HepG2 (cell line): ENCODE measurements around the gene TTLL4. TPM values are rescaled to one million over a fixed set of nuclear protein-coding genes. Genes with fewer than 3 reads are reported as not detected.

Source experiments
- AKAP8 ChIP-seq: sonication (generic); formaldehyde crosslinking; IDR thresholded peaks from 2 replicates; pipeline ENCODE4 v1.5.1; 2020; ENCODE audit warnings: mild to moderate bottlenecking, missing genetic modification reagents
- ATF7-NPFF ChIP-seq: sonication (generic); formaldehyde crosslinking; IDR thresholded peaks from 2 replicates; pipeline ENCODE4 v1.8.1; 2023; ENCODE audit warnings: mild to moderate bottlenecking, low read depth, missing genetic modification reagents, moderate library complexity
- GLI4 ChIP-seq: sonication (generic); formaldehyde crosslinking; IDR thresholded peaks from 2 replicates; pipeline ENCODE4 v1.5.1; 2020; ENCODE audit warnings: missing genetic modification reagents, mild to moderate bottlenecking, moderate library complexity, borderline replicate concordance
- HMG20A ChIP-seq: IDR thresholded peaks from 2 replicates; pipeline ENCODE4 v1.6.1; 2016; ENCODE audit warnings: borderline replicate concordance
- ISL2 ChIP-seq: sonication (generic); formaldehyde crosslinking; IDR thresholded peaks from 2 replicates; pipeline ENCODE4 v1.5.0; 2020; ENCODE audit warnings: missing genetic modification reagents
- PITX1 ChIP-seq: sonication (generic); formaldehyde crosslinking; IDR thresholded peaks from 2 replicates; pipeline ENCODE4 v1.5.1; 2020; ENCODE audit warnings: mild to moderate bottlenecking, missing genetic modification reagents
- RBM22 ChIP-seq: fragments of 200-400 bp; formaldehyde crosslinking; optimal IDR thresholded peaks from 2 replicates; pipeline ENCODE3; 2017; ENCODE audit warnings: mild to moderate bottlenecking, low read length, moderate library complexity
- THYN1 ChIP-seq: sonication (generic); formaldehyde crosslinking; IDR thresholded peaks from 2 replicates; pipeline ENCODE4 v1.8.1; 2023; ENCODE audit warnings: low read depth, mild to moderate bottlenecking, moderate library complexity, missing genetic modification reagents, borderline replicate concordance
- ZC3H4 ChIP-seq: sonication (generic); formaldehyde crosslinking; IDR thresholded peaks from 2 replicates; pipeline ENCODE4 v1.4.0; 2020; ENCODE audit warnings: missing genetic modification reagents, borderline replicate concordance
- ZNF224 ChIP-seq: sonication (generic); formaldehyde crosslinking; IDR thresholded peaks from 2 replicates; pipeline ENCODE4 v1.5.0; 2020; ENCODE audit warnings: mild to moderate bottlenecking, missing genetic modification reagents
- ZNF430 ChIP-seq: sonication (generic); formaldehyde crosslinking; IDR thresholded peaks from 2 replicates; pipeline ENCODE4 v1.9.0; 2021; ENCODE audit warnings: mild to moderate bottlenecking, missing genetic modification reagents
- ZNF557 ChIP-seq: sonication (generic); formaldehyde crosslinking; IDR thresholded peaks from 2 replicates; pipeline ENCODE4 v1.4.0; 2020; ENCODE audit warnings: missing genetic modification reagents
- ZNF564 ChIP-seq: sonication (generic); formaldehyde crosslinking; IDR thresholded peaks from 2 replicates; pipeline ENCODE4 v1.8.1; 2023; ENCODE audit warnings: mild to moderate bottlenecking, missing genetic modification reagents
- ZNF747 ChIP-seq: sonication (generic); formaldehyde crosslinking; IDR thresholded peaks from 2 replicates; pipeline ENCODE4 v1.8.1; 2023; ENCODE audit warnings: missing genetic modification reagents, mild to moderate bottlenecking, borderline replicate concordance
- ZNF775 ChIP-seq: sonication (generic); formaldehyde crosslinking; IDR thresholded peaks from 2 replicates; pipeline ENCODE4 v1.4.0; 2020; ENCODE audit warnings: missing genetic modification reagents, mild to moderate bottlenecking, moderate library complexity, borderline replicate concordance
- ZNF792 ChIP-seq: IDR thresholded peaks from 2 replicates; pipeline ENCODE4 v1.6.1; 2016
- polyA plus RNA-seq, 8 experiments: library from polyadenylated mRNA; depleted of rRNA in 3 of 8; stranded (reverse) in 7 of 8; unstranded in 1 of 8; fragments of >200 nt; fragmentation: Illumina TruSeq in 4 of 8; extraction: Trizol in 4 of 8; gene quantifications; 2 replicates each; pipeline versions ENCODE4 v1.2.1 to v1.2.3, GENCODE V29; 2011 to 2016; ENCODE audit warnings: low read depth in 4 of 8, missing spikeins in 1 of 8, mixed read lengths in 1 of 8; ENCODE audit not compliant: insufficient read depth in 1 of 8
- total RNA-seq, 5 experiments: library from RNA; depleted of rRNA; stranded (reverse); fragments of >200 nt; fragmentation: Illumina TruSeq; extraction: Trizol; gene quantifications; 2 replicates each; pipeline ENCODE4 v1.2.3, GENCODE V29; 2016; ENCODE audit warnings: low read depth in 1 of 5
- TF ChIP-seq, protein P1 (sequence below): sonication (generic); formaldehyde crosslinking; IDR thresholded peaks from 2 replicates; pipeline ENCODE4 v1.4.0; 2020; ENCODE audit warnings: missing genetic modification reagents
- TF ChIP-seq, protein P2 (sequence below): sonication (generic); formaldehyde crosslinking; IDR thresholded peaks from 2 replicates; pipeline ENCODE4 v1.5.0; 2020; ENCODE audit warnings: missing genetic modification reagents
- TF ChIP-seq, protein P3 (sequence below): sonication (generic); formaldehyde crosslinking; IDR thresholded peaks from 2 replicates; pipeline ENCODE4 v1.4.0; 2020; ENCODE audit warnings: missing genetic modification reagents, mild to moderate bottlenecking, borderline replicate concordance

The TTLL4 gene
- total and polyA plus RNA-seq, 2 of the 13 experiments (the other 11 are each of a cell fraction or from before 2014, with no cell fraction given) = 77.5 to 84.6 TPM

DNA sequence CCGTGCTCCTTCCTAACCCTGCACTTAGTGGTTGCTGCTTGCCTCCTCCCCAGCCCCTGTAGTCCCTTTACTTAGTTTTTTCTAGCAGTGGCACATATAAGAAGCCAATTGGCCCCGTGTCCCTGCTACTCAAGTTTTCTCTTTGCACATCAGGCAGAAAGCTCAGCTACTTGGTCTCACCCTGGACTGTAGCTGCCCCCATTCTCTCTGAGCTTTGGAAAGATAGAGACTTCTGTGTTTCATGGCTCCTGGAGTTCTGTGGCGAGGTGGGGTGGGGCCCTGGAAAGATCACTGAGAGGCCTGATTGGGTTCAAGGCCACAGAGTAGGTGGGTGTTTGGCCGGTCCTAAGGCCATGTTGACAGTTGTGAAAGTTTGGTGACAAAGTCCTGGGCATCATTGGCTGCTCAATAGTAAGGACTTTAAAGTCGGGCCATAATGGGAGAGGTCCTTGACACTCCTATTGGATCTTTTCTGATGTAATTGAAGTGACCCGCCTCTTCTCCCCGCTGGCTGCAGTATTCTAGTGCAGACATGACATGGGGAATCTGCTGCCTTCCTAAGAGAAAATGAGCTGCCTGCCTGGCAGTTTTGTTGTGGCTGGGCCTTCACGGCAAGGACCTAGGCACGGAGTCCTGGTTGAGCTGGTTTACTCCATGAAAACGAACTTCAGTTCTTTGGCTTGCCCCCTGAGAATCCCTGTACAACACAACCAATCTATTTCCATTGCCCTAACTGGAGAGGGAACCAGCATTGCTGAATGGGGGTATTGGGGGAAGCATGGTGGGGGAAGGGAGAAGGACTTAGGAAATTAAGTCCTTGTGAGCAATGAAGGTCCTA is 45.2 kb downstream of the TTLL4 start (continued):
- TF ChIP-seq, protein P1, sequence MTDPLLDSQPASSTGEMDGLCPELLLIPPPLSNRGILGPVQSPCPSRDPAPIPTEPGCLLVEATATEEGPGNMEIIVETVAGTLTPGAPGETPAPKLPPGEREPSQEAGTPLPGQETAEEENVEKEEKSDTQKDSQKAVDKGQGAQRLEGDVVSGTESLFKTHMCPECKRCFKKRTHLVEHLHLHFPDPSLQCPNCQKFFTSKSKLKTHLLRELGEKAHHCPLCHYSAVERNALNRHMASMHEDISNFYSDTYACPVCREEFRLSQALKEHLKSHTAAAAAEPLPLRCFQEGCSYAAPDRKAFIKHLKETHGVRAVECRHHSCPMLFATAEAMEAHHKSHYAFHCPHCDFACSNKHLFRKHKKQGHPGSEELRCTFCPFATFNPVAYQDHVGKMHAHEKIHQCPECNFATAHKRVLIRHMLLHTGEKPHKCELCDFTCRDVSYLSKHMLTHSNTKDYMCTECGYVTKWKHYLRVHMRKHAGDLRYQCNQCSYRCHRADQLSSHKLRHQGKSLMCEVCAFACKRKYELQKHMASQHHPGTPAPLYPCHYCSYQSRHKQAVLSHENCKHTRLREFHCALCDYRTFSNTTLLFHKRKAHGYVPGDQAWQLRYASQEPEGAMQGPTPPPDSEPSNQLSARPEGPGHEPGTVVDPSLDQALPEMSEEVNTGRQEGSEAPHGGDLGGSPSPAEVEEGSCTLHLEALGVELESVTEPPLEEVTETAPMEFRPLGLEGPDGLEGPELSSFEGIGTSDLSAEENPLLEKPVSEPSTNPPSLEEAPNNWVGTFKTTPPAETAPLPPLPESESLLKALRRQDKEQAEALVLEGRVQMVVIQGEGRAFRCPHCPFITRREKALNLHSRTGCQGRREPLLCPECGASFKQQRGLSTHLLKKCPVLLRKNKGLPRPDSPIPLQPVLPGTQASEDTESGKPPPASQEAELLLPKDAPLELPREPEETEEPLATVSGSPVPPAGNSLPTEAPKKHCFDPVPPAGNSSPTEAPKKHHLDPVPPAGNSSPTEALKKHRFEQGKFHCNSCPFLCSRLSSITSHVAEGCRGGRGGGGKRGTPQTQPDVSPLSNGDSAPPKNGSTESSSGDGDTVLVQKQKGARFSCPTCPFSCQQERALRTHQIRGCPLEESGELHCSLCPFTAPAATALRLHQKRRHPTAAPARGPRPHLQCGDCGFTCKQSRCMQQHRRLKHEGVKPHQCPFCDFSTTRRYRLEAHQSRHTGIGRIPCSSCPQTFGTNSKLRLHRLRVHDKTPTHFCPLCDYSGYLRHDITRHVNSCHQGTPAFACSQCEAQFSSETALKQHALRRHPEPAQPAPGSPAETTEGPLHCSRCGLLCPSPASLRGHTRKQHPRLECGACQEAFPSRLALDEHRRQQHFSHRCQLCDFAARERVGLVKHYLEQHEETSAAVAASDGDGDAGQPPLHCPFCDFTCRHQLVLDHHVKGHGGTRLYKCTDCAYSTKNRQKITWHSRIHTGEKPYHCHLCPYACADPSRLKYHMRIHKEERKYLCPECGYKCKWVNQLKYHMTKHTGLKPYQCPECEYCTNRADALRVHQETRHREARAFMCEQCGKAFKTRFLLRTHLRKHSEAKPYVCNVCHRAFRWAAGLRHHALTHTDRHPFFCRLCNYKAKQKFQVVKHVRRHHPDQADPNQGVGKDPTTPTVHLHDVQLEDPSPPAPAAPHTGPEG (CRISPR knock-in tag) = peak; percentile 93; the same call in 1 of the 2 replicates
- peak; percentile 98 for TF ChIP-seq ISL2
- TF ChIP-seq RBM22 = peak; percentile 44
- TF ChIP-seq GLI4 (CRISPR knock-in tag) = no peak
- peak; percentile 80; the same call in 1 of the 2 replicates for TF ChIP-seq ATF7-NPFF (CRISPR knock-in tag)
- no peak for TF ChIP-seq ZNF224 (CRISPR knock-in tag)
- TF ChIP-seq ZNF747 (CRISPR knock-in tag) = peak; percentile 99
- peak; percentile 97 for TF ChIP-seq ZNF430 (CRISPR knock-in tag)
- TF ChIP-seq, protein P2, sequence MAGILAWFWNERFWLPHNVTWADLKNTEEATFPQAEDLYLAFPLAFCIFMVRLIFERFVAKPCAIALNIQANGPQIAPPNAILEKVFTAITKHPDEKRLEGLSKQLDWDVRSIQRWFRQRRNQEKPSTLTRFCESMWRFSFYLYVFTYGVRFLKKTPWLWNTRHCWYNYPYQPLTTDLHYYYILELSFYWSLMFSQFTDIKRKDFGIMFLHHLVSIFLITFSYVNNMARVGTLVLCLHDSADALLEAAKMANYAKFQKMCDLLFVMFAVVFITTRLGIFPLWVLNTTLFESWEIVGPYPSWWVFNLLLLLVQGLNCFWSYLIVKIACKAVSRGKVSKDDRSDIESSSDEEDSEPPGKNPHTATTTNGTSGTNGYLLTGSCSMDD (CRISPR knock-in tag) = no peak
- peak; percentile 95 for TF ChIP-seq HMG20A (CRISPR knock-in tag)
- TF ChIP-seq ZNF557 = peak; percentile 85; the same call in 1 of the 2 replicates
- peak; percentile 47; the same call in 1 of the 2 replicates for TF ChIP-seq ZNF564 (CRISPR knock-in tag)
- TF ChIP-seq ZNF792 (CRISPR knock-in tag) = peak; percentile 79; the same call in 1 of the 2 replicates
- TF ChIP-seq AKAP8 (CRISPR knock-in tag) = 0 out of 2 replicates have a peak, but pooled peaks have one; percentile 51
- TF ChIP-seq PITX1 (CRISPR knock-in tag) = peak; percentile 98
- TF ChIP-seq, protein P3, sequence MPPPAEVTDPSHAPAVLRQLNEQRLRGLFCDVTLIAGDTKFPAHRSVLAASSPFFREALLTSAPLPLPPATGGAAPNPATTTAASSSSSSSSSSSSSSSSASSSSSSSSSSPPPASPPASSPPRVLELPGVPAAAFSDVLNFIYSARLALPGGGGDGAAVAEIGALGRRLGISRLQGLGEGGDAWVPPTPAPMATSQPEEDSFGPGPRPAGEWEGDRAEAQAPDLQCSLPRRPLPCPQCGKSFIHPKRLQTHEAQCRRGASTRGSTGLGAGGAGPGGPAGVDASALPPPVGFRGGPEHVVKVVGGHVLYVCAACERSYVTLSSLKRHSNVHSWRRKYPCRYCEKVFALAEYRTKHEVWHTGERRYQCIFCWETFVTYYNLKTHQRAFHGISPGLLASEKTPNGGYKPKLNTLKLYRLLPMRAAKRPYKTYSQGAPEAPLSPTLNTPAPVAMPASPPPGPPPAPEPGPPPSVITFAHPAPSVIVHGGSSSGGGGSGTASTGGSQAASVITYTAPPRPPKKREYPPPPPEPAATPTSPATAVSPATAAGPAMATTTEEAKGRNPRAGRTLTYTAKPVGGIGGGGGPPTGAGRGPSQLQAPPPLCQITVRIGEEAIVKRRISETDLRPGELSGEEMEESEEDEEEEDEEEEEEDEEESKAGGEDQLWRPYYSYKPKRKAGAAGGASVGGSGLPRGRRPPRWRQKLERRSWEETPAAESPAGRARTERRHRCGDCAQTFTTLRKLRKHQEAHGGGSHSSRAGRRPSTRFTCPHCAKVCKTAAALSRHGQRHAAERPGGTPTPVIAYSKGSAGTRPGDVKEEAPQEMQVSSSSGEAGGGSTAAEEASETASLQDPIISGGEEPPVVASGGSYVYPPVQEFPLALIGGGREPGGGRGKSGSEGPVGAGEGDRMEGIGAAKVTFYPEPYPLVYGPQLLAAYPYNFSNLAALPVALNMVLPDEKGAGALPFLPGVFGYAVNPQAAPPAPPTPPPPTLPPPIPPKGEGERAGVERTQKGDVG (CRISPR knock-in tag) = peak; percentile 81; the same call in 1 of the 2 replicates
- TF ChIP-seq ZNF775 = peak; percentile 55; the same call in 1 of the 2 replicates
- no peak for TF ChIP-seq ZC3H4 (CRISPR knock-in tag)
- no peak for TF ChIP-seq THYN1 (CRISPR knock-in tag)
